GM12874 (cell line): Measurements from ENCODE around the gene MATCAP1.

Experiments used
- CTCF ChIP-seq: IDR thresholded peaks from 2 replicates; pipeline ENCODE4 v1.5.1; 2011; ENCODE audit warnings: low read depth, mild to moderate bottlenecking, control low read depth, low read length, moderate library complexity; ENCODE audit not compliant: insufficient read depth

The MATCAP1 gene

GRCh38 chr16:67144943-67145342 lies 38.8 kb downstream of the MATCAP1 start:
- TF ChIP-seq CTCF: no peak

- no peak for TF ChIP-seq CTCF
Measured at GRCh38 chr16:67142342-67142741, 41.4 kb downstream of the MATCAP1 start.

GRCh38 chr16:67141391-67141790 lies 42.4 kb downstream of the MATCAP1 start:
- TF ChIP-seq CTCF: no peak

- TF ChIP-seq CTCF: no peak
Measured at GRCh38 chr16:67137605-67138004, 46.2 kb downstream of the MATCAP1 start.

GRCh38 chr16:67129422-67129821 lies 54.3 kb downstream of the MATCAP1 start:
- no peak for TF ChIP-seq CTCF

GRCh38 chr16:67128887-67129286 lies 54.9 kb downstream of the MATCAP1 start:
- no peak for TF ChIP-seq CTCF

- TF ChIP-seq CTCF: no peak
Measured at GRCh38 chr16:67128417-67128816, 55.3 kb downstream of the MATCAP1 start.
